Measurements from ENCODE around the gene NME4.
A peak's percentile ranks its signal among the peaks of the same experiment; 100 is the strongest.

NME4 gene

DNA sequence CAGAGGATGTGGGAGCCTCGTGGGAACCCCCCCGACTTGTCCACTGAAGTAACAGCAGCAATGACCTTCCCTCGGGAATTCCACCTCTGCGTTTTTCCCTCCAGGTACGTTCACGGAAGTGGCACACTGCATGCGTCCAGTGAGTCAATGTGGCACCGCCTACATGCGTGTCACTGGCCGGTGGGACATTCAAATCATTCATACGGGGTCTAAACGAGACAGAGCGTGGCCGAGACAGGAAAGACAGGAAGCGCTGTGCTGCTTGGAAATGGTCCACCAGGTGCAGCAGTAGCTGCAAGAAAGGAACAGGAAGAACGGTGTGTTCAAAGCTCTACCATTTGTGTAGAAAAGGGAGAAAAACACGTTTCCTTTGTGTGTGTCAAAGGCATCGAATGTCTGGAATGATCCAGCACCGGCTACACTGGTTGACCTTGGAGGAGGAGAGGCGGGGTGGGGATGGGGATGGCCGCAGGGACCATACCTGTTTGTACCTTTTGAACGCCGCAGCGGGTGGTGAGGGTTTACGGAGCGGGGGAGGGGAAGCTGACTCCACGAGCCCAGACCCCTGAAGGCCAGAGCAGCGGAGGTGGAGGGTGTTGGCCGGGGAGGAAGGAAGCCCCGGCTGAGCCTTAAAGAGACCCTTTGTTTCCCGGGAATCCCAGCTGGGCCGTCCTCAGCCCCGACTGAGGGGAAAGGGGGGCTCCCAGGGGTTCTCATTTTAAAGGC lies 13.5 kb upstream of the NME4 start:
- H3K27ac ChIP-seq = peak overlapping the region; percentile 96
- TF ChIP-seq, protein P1, sequence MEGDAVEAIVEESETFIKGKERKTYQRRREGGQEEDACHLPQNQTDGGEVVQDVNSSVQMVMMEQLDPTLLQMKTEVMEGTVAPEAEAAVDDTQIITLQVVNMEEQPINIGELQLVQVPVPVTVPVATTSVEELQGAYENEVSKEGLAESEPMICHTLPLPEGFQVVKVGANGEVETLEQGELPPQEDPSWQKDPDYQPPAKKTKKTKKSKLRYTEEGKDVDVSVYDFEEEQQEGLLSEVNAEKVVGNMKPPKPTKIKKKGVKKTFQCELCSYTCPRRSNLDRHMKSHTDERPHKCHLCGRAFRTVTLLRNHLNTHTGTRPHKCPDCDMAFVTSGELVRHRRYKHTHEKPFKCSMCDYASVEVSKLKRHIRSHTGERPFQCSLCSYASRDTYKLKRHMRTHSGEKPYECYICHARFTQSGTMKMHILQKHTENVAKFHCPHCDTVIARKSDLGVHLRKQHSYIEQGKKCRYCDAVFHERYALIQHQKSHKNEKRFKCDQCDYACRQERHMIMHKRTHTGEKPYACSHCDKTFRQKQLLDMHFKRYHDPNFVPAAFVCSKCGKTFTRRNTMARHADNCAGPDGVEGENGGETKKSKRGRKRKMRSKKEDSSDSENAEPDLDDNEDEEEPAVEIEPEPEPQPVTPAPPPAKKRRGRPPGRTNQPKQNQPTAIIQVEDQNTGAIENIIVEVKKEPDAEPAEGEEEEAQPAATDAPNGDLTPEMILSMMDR (IDR thresholded peaks at IDR 0.05) = no peak
- no peak for TF ChIP-seq ZFX (IDR thresholded peaks at IDR 0.05; ENCODE audit: borderline replicate concordance)

DNA sequence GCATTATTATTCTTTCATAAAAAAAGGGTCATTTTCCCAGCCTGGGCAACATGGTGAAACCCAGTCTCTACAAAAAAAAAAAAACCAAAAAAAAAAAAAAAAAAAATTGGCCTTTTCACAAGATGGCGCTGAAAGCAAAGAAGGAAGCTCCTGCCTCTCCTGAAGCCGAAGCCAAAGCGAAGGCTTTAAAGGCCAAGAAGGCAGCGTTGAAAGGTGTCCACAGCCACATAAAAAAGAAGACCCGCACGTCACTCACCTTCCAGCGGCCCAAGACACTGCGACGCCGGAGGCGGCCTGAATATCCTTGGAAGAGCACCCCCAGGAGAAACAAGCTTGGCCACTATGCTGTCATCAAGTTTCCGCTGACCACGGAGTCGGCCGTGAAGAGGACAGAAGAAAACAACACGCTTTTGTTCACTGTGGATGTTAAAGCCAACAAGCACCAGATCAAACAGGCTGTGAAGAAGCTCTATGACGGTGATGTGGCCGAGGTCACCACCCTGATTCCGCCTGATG lies 10.3 kb upstream of the NME4 start:
- no peak for TF ChIP-seq ZFX (IDR thresholded peaks at IDR 0.05; ENCODE audit: borderline replicate concordance)
- TF ChIP-seq, protein P1 (IDR thresholded peaks at IDR 0.05) = peak; percentile 29
- 0 out of 2 replicates have a peak overlapping the region, but pooled peaks have one; percentile 29 for H3K27ac ChIP-seq

DNA sequence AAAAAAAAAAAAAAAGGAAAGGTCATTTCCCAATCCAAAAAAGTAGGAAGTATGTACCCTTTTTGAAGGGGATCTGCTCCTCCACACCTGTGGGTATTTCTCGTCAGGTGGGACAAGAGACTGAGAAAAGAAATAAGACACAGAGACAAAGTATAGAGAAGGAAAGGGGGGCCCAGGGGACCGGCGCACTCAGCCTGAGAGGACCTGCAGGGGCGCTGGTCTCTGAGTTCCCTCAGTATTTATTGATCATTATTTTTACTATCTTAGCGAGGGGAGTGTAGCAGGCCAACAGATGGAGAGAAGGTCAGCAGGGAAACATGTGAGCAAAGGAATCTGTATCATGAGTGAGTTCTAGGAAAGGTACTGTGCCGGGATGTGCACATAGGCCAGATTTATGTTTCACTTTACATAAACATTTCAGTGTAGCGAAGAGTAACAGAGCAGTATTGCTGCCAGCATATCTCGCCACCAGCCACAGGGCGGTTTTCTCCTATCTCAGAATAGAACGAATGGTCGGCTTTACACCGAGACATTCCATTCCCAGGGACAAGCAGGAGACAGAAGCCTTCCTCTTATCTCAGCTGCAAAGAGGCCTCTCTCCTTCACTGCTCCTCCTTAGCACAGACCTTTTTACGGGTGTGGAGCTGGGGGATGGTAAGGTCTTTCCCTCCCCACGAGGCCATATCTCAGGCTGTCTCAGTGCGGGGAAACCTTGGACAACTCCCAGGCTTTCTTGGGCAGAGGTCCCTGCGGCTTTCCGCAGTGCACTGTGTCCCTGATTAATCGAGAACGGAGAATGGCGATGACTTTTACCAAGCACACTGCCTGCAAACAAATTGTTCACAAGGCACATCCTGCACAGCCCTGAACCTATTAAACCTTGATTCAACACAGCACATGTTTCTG lies 9.0 kb upstream of the NME4 start:
- peak overlapping the region; percentile 31; the same call in 1 of the 2 replicates for H3K27ac ChIP-seq

DNA sequence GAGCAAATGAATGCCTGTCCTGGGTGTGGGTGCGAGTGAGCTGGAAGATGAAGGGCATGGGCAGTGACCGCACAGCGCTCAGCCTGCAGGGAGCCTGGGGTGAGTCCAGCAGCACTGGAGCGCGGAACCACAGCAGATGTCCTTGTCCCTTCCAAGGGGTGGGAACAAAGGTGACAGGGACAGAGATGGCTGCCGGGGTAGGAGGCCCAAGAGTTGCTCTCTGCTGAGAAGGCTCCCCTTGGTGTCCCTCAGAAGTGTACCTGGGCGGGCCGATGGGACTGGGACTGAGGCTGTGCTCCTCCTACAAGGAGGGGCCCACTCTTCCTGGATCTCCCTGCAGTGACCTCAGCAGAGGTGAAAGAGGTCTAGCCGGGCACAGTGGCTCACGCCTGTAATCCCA lies 7.6 kb upstream of the NME4 start:
- no peak overlapping the region for H3K27ac ChIP-seq
- no peak for TF ChIP-seq ZFX (IDR thresholded peaks at IDR 0.05; ENCODE audit: borderline replicate concordance)
- TF ChIP-seq, protein P1 (IDR thresholded peaks at IDR 0.05) = no peak

DNA sequence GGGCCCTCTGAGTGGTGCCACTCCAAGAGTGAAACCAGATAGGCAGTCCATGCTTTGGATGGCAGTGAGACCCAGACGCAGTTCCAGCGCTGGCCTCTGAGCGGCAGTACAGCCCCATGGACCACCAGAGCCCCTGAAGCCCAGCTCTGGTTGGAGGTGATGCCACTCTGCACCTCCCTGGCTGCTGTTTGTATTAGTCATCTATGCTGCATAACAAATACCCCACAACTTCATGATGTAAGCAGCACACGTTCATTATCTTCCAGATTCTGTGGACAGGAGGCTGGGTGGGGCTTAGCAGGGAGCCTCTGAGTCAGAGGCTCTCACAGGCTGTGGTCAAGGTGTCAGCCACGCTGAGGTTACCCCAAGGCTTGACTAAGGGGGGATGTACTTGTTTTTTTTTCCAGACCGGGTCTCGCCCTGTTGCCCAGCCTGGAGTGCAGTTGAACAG lies 5.1 kb upstream of the NME4 start:
- H3K27ac ChIP-seq = no peak overlapping the region
- TF ChIP-seq, protein P1 (IDR thresholded peaks at IDR 0.05) = peak; percentile 77
- TF ChIP-seq ZFX (IDR thresholded peaks at IDR 0.05; ENCODE audit: borderline replicate concordance) = no peak

DNA sequence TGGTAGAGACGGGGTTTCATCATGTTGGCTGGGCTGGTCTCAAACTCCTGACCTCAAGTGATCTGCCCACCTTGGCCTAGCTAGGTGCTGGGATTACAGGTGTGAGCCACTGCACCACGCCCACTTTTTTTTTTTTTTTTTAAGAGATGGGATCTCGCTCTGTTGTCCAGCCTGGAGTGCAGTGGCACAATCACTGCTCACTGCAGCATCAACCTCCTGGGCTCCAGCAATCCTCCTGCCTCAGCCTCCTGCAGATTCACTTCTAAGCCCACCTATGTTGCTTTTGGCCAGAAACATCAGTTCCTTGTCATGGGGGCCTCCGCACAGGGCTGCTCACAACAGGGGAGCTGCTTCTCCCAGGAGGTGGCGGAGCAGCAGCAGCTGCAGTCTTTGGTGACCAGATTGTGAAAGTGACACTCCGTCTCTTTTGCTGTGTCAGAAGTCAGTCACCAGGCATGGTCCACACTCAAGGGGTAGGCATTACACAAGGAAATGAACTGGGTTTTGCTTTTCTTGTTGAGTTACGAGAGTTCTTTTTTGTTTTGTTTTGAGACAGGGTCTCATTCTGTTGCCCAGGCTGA lies 4.5 kb upstream of the NME4 start:
- no peak for TF ChIP-seq ZFX (IDR thresholded peaks at IDR 0.05; ENCODE audit: borderline replicate concordance)
- TF ChIP-seq, protein P1 (IDR thresholded peaks at IDR 0.05) = no peak
- no peak overlapping the region for H3K27ac ChIP-seq

DNA sequence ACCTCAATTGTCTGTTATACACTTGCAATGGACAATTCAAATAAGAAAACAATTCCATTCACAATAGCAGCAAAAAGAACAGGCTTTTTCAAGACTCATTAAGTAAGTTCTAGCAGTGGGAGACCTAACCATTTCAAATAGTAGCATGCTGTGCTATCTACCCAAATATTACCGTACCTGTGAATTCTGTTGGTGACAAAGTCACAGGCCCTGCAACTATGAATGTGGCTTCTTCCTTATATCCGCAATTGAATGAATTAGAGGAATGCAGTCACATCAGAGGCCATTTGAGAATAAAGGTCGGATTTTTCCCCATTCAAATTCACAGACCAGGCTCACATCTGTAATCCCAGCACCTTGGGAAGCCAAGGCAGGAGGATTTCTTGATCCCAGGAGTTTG lies 800 bp upstream of the NME4 start:
- peak overlapping the region; percentile 59 for H3K27ac ChIP-seq
- TF ChIP-seq ZFX (IDR thresholded peaks at IDR 0.05; ENCODE audit: borderline replicate concordance) = no peak
- TF ChIP-seq, protein P1 (IDR thresholded peaks at IDR 0.05) = no peak
